Ishikawa (cell line): ENCODE measurements around the gene WWTR1.

Experiments used
- CEBPB ChIP-seq: IDR thresholded peaks from 2 replicates; pipeline ENCODE4 v1.6.1; 2012
- CREB1 ChIP-seq: IDR thresholded peaks from 2 replicates; pipeline ENCODE4 v1.6.1; 2012; ENCODE audit warnings: low read depth
- EGR1 ChIP-seq: IDR thresholded peaks from 2 replicates; pipeline ENCODE4 v1.6.1; 2012
- EP300 ChIP-seq: IDR thresholded peaks from 2 replicates; pipeline ENCODE4 v1.6.1; 2012; ENCODE audit warnings: borderline replicate concordance
- FOXM1 ChIP-seq: IDR thresholded peaks from 2 replicates; pipeline ENCODE4 v1.6.1; 2012; ENCODE audit warnings: low read depth, borderline replicate concordance
- MAX ChIP-seq: IDR thresholded peaks from 2 replicates; pipeline ENCODE4 v1.6.1; 2012
- NFIC ChIP-seq: IDR thresholded peaks from 2 replicates; pipeline ENCODE4 v1.6.1; 2012
- RAD21 ChIP-seq: IDR thresholded peaks from 2 replicates; pipeline ENCODE4 v1.6.1; 2012; ENCODE audit warnings: low read depth
- TAF1 ChIP-seq: IDR thresholded peaks from 2 replicates; pipeline ENCODE4 v1.6.1; 2012; ENCODE audit warnings: low read depth, mild to moderate bottlenecking
- TCF12 ChIP-seq: IDR thresholded peaks from 2 replicates; pipeline ENCODE4 v1.6.1; 2012; ENCODE audit warnings: low read depth
- TEAD4 ChIP-seq: IDR thresholded peaks from 2 replicates; pipeline ENCODE4 v1.6.1; 2012
- USF1 ChIP-seq: IDR thresholded peaks from 2 replicates; pipeline ENCODE4 v1.6.1; 2012
- YY1 ChIP-seq: IDR thresholded peaks from 2 replicates; pipeline ENCODE4 v1.6.1; 2012; ENCODE audit warnings: low read depth
- ZBTB7A ChIP-seq: IDR thresholded peaks from 2 replicates; pipeline ENCODE4 v1.6.1; 2012; ENCODE audit warnings: low read depth
- TF ChIP-seq, protein P1 (sequence below): IDR thresholded peaks from 2 replicates; pipeline ENCODE4 v1.6.1; 2012; ENCODE audit warnings: low read depth, mild to moderate bottlenecking

The WWTR1 gene

GRCh38 chr3:149536429-149536828 lies 121.4 kb downstream of the WWTR1 start:
- TF ChIP-seq NFIC (peak; percentile 65; the same call in 1 of the 2 replicates), RAD21 (no peak), TCF12 (peak; percentile 33; the same call in 1 of the 2 replicates), EP300 (peak; percentile 13; the same call in 1 of the 2 replicates), TEAD4 (peak; percentile 69), TAF1 (no peak)

DNA sequence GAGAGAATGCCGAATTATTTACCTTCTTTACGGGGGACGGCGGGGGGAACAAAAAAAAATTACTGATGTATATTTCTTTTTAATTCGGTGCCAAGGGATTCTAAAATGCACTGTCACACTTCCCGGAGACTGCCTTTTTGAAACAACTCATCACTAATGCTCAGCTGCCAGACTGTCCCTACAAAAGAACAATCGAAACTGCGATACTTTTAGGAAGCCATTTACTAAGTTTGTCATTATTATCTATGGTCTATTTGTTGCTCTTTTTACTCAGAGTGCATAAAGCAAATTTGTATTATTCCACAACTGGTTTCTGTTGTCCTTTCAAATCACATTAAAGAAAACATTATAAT lies 122.5 kb downstream of the WWTR1 start:
- no peak for TF ChIP-seq EGR1
- no peak for TF ChIP-seq TCF12
- TF ChIP-seq TAF1 = no peak
- TF ChIP-seq FOXM1 = no peak
- no peak for TF ChIP-seq MAX
- no peak for TF ChIP-seq YY1

GRCh38 chr3:149534671-149535332 lies 123.0 kb downstream of the WWTR1 start:
- TF ChIP-seq ZBTB7A = no peak
- TF ChIP-seq FOXM1 = no peak
- no peak for TF ChIP-seq CEBPB
- no peak for TF ChIP-seq EGR1
- TF ChIP-seq EP300 = no peak
- no peak for TF ChIP-seq YY1
- no peak for TF ChIP-seq TEAD4
- TF ChIP-seq MAX = no peak
- no peak for TF ChIP-seq TAF1
- TF ChIP-seq TCF12 = no peak
- no peak for TF ChIP-seq USF1
- no peak for TF ChIP-seq RAD21
- no peak for TF ChIP-seq NFIC
- no peak for TF ChIP-seq CREB1
- TF ChIP-seq, protein P1, sequence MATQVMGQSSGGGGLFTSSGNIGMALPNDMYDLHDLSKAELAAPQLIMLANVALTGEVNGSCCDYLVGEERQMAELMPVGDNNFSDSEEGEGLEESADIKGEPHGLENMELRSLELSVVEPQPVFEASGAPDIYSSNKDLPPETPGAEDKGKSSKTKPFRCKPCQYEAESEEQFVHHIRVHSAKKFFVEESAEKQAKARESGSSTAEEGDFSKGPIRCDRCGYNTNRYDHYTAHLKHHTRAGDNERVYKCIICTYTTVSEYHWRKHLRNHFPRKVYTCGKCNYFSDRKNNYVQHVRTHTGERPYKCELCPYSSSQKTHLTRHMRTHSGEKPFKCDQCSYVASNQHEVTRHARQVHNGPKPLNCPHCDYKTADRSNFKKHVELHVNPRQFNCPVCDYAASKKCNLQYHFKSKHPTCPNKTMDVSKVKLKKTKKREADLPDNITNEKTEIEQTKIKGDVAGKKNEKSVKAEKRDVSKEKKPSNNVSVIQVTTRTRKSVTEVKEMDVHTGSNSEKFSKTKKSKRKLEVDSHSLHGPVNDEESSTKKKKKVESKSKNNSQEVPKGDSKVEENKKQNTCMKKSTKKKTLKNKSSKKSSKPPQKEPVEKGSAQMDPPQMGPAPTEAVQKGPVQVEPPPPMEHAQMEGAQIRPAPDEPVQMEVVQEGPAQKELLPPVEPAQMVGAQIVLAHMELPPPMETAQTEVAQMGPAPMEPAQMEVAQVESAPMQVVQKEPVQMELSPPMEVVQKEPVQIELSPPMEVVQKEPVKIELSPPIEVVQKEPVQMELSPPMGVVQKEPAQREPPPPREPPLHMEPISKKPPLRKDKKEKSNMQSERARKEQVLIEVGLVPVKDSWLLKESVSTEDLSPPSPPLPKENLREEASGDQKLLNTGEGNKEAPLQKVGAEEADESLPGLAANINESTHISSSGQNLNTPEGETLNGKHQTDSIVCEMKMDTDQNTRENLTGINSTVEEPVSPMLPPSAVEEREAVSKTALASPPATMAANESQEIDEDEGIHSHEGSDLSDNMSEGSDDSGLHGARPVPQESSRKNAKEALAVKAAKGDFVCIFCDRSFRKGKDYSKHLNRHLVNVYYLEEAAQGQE = no peak

DNA sequence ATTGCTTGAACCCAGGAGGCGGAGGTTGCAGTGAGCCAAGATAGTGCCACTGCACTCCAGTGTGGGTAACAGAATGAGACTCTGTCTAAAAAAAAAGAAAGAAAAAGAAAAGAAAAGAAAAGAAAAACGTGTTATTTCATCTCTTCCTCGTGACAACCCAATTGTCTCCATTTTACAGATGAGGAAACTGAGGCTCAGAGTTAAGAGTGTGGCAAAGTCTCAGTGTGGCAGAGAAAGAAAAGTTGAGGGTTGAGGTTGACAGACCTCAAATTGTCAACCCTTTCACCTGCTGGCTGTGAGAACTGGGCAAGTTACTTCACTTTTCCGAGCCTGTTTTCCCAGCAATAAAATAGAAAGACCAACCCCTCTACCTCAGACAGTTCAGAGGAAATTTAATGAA lies 123.7 kb downstream of the WWTR1 start:
- TF ChIP-seq YY1 (no peak), MAX (no peak), RAD21 (no peak), TEAD4 (no peak), TAF1 (no peak)

GRCh38 chr3:149532489-149533180 lies 125.2 kb downstream of the WWTR1 start:
- TF ChIP-seq RAD21 = no peak
- TF ChIP-seq EP300 = no peak
- TF ChIP-seq CREB1 = no peak
- TF ChIP-seq YY1 = no peak
- TF ChIP-seq FOXM1 = no peak
- no peak for TF ChIP-seq EGR1
- no peak for TF ChIP-seq ZBTB7A
- no peak for TF ChIP-seq TCF12
- no peak for TF ChIP-seq MAX
- TF ChIP-seq USF1 = no peak
- TF ChIP-seq, protein P1 = no peak
- TF ChIP-seq TAF1 = no peak
- no peak for TF ChIP-seq NFIC
- TF ChIP-seq TEAD4 = no peak
- no peak for TF ChIP-seq CEBPB

DNA sequence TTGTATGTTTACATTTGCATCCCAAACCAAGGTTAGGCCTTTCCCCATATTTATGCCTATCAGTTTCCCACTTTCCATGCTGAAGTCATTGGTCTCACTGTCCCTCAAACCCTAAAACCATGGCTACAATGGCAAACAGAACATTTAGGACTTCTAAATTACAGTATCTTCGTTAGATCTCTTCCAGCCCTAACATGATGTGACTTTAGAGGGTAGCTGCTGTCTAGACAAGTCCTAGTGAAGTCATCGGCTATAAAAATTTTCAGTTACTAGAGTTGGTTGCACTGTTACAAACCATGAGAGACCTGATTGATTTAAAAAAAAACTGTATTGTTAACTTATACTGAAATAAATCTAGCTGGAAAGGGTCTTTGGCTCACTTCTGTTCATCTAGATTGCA lies 128.7 kb downstream of the WWTR1 start:
- no peak for TF ChIP-seq USF1
- TF ChIP-seq EGR1 = no peak
- TF ChIP-seq, protein P1 = no peak
- no peak for TF ChIP-seq ZBTB7A
- no peak for TF ChIP-seq YY1
- no peak for TF ChIP-seq TCF12
- TF ChIP-seq TEAD4 = no peak
- TF ChIP-seq RAD21 = no peak
- TF ChIP-seq MAX = no peak
